GM12801 (cell line): ENCODE results near the gene CTNNA2.

ENCODE experiments used
- TF ChIP-seq, protein P1 (sequence below): IDR thresholded peaks from one replicate; pipeline ENCODE4 v1.5.1; 2011; ENCODE audit warnings: control low read depth; ENCODE audit not compliant: insufficient read length; ENCODE audit errors: extremely low read depth

The CTNNA2 gene

DNA sequence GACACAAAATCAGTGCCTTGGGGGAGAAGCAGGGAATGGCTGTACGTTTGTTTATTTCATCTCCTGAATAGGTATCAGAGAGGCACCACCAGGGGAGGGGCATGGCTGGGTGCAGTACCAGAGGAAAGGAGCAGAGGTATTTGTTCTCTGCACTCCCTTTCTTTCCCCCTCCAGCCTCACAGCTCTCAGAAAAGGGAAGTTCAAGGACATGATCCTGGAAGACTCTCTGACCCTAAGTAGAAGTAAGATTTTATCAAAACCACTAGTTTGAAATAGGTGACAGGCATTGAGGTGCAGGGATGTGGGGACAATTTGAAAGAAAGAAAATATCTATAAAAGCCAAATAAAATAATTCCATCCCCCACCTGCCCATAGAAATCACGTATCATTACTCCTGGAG, 655.2 kb downstream of the CTNNA2 start:
- TF ChIP-seq, protein P1, sequence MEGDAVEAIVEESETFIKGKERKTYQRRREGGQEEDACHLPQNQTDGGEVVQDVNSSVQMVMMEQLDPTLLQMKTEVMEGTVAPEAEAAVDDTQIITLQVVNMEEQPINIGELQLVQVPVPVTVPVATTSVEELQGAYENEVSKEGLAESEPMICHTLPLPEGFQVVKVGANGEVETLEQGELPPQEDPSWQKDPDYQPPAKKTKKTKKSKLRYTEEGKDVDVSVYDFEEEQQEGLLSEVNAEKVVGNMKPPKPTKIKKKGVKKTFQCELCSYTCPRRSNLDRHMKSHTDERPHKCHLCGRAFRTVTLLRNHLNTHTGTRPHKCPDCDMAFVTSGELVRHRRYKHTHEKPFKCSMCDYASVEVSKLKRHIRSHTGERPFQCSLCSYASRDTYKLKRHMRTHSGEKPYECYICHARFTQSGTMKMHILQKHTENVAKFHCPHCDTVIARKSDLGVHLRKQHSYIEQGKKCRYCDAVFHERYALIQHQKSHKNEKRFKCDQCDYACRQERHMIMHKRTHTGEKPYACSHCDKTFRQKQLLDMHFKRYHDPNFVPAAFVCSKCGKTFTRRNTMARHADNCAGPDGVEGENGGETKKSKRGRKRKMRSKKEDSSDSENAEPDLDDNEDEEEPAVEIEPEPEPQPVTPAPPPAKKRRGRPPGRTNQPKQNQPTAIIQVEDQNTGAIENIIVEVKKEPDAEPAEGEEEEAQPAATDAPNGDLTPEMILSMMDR, result no peak

DNA sequence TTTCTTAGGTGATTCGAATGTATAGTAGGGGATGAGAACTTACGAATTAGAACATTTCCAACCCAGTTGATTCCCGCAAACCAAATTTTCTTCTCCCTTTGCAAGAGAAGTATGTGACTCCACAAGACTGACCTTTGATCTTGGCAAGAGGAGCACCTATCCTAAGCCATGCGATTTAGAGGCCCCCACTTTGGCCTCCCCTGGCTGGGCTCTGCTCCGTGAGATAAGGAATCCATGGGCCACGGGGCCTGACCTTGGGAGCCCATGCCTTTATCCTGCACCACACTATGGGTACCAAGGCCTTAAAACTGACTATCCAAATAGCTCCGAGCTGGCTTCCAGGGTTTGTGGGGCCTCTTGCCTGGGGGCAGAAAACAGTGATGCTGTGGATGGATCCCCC, 656.0 kb downstream of the CTNNA2 start:
- TF ChIP-seq, protein P1, result no peak

DNA sequence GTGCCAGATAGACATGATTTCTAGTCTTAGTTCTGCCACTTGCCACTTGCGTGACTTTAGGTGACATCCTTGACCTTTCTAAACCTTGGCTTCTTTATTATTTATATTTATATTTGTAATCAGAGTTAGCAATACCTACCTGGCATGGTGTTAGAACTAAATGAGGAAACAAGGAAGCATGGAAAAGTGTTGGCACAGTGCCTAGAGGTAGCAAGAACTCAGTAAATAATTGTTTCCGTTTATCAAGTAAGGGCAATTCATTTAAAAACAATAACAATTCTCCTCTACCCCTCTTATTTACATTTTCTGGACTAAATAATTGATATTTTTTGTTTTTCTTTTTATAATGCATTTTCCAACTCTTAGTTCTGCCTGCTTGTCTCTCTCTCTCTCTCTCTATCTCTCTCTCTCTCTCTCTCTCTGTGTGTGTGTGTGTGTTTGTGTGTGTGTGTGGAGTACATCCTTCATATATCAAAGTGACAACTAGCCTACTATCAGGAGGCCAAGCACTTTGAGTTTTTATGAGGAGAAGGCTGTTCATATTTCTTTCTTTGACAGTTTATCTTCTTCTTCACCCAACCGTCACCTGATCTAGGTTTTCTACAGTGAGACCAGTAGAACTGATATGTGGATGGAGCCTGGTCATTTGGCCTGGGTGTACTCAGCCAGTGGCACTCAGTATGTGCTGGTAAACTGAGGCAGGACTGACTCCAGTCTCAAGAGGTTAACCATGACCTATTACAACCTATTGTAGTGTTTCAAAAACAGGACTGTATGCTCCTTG, 657.2 kb downstream of the CTNNA2 start:
- TF ChIP-seq, protein P1, result no peak

DNA sequence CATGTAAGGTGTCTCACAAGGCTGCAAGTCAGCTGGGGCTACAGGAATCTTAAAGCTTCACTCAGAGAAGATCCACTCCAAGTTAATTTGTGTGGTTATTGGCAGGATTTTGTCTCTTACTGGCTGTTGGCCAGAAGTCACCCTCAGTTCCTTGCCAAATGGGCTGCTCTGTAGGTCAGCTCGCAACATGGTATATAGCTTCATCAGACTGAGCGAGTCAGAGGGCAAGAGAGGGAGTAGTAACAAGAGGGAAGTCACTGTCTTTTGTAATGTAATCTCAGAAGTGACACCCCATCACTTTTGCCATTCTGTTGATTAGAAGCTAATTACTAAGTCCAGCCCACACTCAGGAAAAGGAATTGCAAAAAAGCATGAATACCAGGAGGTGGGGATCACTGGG, 672.2 kb downstream of the CTNNA2 start:
- TF ChIP-seq, protein P1, result no peak

DNA sequence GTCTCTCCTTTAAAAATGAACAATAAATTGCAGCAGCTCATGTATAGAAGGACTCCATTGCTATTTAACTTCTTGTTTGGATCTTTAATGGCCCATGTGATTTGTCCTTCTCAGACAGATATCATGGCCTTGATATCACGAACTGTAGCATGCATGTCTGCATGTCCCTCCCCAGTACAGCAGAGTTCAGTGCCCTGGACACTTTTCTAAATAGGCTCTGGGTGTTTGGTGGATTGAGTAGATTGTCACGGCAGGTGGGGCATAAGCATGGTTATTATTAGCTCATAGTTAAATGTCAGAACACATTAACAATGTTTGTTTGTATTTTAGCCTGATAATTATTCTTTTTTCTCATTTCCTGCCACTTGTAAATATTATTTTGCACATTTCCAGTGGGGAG, 673.4 kb downstream of the CTNNA2 start:
- TF ChIP-seq, protein P1, result no peak

DNA sequence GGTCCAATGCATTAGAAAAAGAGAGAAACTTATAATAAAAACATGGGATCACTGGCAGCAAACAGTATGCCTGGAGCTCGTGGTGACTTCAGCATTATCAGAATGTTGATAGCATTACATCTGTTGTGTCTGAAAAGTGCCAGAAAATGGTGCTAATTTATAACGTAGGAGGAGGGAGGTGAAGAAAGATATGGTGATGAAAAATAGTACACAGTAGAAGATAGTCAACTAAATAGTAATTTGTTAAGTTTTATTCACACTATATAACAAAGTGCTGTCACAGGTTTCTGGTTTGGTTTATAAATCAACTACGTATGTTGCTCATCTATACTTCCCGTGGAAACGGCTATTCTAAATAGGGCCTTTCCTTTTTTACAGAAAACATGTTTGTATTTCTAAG, 674.3 kb downstream of the CTNNA2 start:
- TF ChIP-seq, protein P1, result no peak

DNA sequence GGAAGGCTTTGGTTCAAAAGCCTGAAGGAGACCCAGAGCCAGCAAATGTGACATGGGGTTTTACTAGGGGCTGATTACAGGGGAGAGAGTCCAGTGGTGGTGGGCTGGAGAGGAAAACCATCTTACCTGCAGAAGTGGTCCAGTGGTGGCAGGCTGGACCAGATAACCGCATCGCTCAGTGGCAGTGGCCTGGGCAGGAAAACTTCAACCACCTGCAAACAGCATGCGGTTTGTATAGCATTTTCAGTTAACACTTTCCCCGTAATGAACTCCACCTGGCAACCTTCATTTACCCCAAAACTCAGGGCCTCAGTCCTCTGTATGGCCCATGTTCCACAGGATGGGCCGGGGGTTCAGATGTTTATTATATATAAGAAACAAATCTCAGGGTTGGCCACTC, 677.3 kb downstream of the CTNNA2 start:
- TF ChIP-seq, protein P1, result no peak
